ENCODE measurements around the gene EPB41L3.

Gene EPB41L3

GRCh38 chr18:5413447-5413846, 130.3 kb downstream of the EPB41L3 start:
- no peak for DNase-seq (ENCODE audit: low spot score)

GRCh38 chr18:5410582-5410981, 133.2 kb downstream of the EPB41L3 start:
- DNase-seq (ENCODE audit: low spot score): no peak

- DNase-seq (ENCODE audit: low spot score): no peak
These were observed 145.5 kb downstream of the EPB41L3 start for GRCh38 chr18:5398269-5398668.

- DNase-seq (ENCODE audit: low spot score): no peak
These were observed 146.7 kb downstream of the EPB41L3 start for GRCh38 chr18:5397102-5397501.

GRCh38 chr18:5395860-5396448, 147.8 kb downstream of the EPB41L3 start:
- DNase-seq (ENCODE audit: low spot score): no peak

- no peak for DNase-seq (ENCODE audit: low spot score)
These were observed 150.0 kb downstream of the EPB41L3 start for GRCh38 chr18:5393779-5394178.

- DNase-seq (ENCODE audit: low spot score): no peak
These were observed 152.4 kb downstream of the EPB41L3 start for GRCh38 chr18:5391409-5391808.

- no peak for DNase-seq (ENCODE audit: low spot score)
These were observed 154.4 kb downstream of the EPB41L3 start for GRCh38 chr18:5389356-5389755.

- no peak for DNase-seq (ENCODE audit: low spot score)
These were observed 154.9 kb downstream of the EPB41L3 start for GRCh38 chr18:5388896-5389295.

GRCh38 chr18:5380586-5380985, 163.2 kb downstream of the EPB41L3 start:
- no peak for DNase-seq (ENCODE audit: low spot score)

GRCh38 chr18:5376986-5377385, 166.8 kb downstream of the EPB41L3 start:
- DNase-seq (ENCODE audit: low spot score): no peak

- DNase-seq (ENCODE audit: low spot score): no peak
These were observed 173.5 kb downstream of the EPB41L3 start for GRCh38 chr18:5370332-5370731.

GRCh38 chr18:5369513-5369912, 174.3 kb downstream of the EPB41L3 start:
- no peak for DNase-seq (ENCODE audit: low spot score)

- no peak for DNase-seq (ENCODE audit: low spot score)
These were observed 178.4 kb downstream of the EPB41L3 start for GRCh38 chr18:5365443-5365842.

- no peak for DNase-seq (ENCODE audit: low spot score)
These were observed 193.2 kb downstream of the EPB41L3 start for GRCh38 chr18:5350636-5351035.

All from hematopoietic multipotent progenitor cell treated with erythropoietin and hydrocortisone succinate and interleukin-3 and kit ligand, for 15 days (in vitro differentiated cells).